ENCODE results near the gene NPAS3. TPM values are rescaled to one million over a fixed set of nuclear protein-coding genes. Genes with fewer than 3 reads are reported as not detected.

The NPAS3 gene
- total and polyA plus RNA-seq, 11 donors = 0.15 to 3.4 (median 0.92) TPM

DNA sequence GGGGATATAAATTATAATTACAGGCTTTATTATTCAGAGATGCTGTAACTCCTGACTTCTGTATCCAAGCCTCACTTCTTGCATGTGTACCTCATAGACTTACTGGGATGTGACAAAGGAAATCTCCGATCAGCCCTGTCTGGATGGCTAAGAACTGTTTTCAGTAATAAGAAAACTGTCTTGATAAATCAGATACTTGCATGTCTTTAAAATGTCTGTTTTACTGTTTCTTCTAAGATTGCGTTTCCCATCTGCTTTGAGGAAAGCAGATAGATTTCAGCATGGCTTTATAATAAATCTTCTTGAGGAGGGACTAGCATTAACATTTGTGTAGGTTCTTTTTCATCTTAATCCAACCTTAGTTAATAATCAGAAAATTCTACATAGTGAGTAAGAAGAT lies 616.3 kb downstream of the NPAS3 start:
- TF ChIP-seq POLR2A (IDR thresholded peaks at IDR 0.05) = no peak
- TF ChIP-seq, protein P1, sequence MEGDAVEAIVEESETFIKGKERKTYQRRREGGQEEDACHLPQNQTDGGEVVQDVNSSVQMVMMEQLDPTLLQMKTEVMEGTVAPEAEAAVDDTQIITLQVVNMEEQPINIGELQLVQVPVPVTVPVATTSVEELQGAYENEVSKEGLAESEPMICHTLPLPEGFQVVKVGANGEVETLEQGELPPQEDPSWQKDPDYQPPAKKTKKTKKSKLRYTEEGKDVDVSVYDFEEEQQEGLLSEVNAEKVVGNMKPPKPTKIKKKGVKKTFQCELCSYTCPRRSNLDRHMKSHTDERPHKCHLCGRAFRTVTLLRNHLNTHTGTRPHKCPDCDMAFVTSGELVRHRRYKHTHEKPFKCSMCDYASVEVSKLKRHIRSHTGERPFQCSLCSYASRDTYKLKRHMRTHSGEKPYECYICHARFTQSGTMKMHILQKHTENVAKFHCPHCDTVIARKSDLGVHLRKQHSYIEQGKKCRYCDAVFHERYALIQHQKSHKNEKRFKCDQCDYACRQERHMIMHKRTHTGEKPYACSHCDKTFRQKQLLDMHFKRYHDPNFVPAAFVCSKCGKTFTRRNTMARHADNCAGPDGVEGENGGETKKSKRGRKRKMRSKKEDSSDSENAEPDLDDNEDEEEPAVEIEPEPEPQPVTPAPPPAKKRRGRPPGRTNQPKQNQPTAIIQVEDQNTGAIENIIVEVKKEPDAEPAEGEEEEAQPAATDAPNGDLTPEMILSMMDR (IDR thresholded peaks at IDR 0.05) = no peak
- no peak for DNase-seq
- WGBS, 4 donors = 88 to 99% (median 92%) methylated on average over 2 of the region's 2 CpGs
- H3K36me3 ChIP-seq = no peaks in the 10 kb centered on the region
- ATAC-seq = no peak
- intact Hi-C loops (cut with DNase I) = loop anchor here in 1 of 10 donors (10.0 kb wide), 1 partner anchor 430 kb away; no protein-coding TSS in a partner anchor
- H3K4me1 ChIP-seq = peaks cover 0 to 3% (median 0%) of the 10 kb centered on the region in 12 donors
- no peak overlapping the region for H3K27ac ChIP-seq
- H3K4me3 ChIP-seq = no peak overlapping the region
- no peaks in the 10 kb centered on the region for H3K27me3 ChIP-seq
- H3K9me3 ChIP-seq = no peaks in the 10 kb centered on the region

- intact Hi-C loops (cut with DNase I) = loop anchor here in 1 of 10 donors (10.0 kb wide), 1 partner anchor 429 kb away; no protein-coding TSS in a partner anchor
- Histone ChIP-seq H3K27me3 (no peaks in the 10 kb centered on the region), H3K27ac (no peak overlapping the region), H3K4me3 (no peak overlapping the region), H3K36me3 (no peaks in the 10 kb centered on the region), H3K9me3 (no peaks in the 10 kb centered on the region), H3K4me1 (peaks cover 0 to 3% (median 0%) of the 10 kb centered on the region in 12 donors)
- no peak for ATAC-seq
- TF ChIP-seq POLR2A (IDR thresholded peaks at IDR 0.05) = no peak
- TF ChIP-seq, protein P1 (IDR thresholded peaks at IDR 0.05) = no peak
- WGBS, 4 donors = 64 to 70% (median 68%) methylated on average over 5 of the region's 5 CpGs
- no peak for DNase-seq
Measured at GRCh38 chr14:33555710-33556350, 617.2 kb downstream of the NPAS3 start.

DNA sequence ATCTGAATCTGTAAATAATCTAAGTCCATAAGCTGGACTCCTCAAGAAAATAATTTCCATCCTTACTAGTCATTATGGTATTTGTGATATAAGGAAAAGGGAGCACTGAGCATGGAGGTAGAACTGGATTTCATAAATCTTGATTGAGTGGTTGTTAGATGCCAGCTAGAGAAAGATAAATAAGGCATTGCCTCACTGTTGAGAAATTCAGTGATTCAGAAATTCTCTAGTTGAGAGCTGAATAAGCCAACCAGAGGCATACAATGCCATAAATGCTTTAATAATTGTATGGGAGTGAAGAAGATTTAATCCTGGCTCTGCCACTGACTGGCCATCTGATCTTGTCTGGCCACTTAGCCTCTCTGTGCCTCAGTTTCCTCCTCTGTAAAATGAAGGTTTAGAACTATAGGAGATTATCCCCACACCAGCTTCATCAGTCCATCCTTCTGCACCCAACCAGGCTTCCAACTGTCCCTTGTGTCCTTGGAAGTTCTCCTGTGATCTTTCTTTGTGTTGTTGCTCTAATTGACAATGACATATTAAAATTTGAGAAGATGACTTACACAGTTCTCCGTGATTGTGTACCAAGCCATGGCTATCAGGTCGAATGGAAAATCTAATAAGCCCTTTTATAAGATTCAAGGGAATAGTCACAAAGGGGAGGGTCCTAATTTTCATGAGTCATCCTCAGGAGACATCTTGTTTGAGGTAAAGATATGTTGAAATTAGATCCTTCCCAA lies 617.9 kb downstream of the NPAS3 start:
- H3K27me3 ChIP-seq = no peaks in the 10 kb centered on the region
- 93 to 96% (median 94%) methylated on average over 2 of the region's 2 CpGs for WGBS, 4 donors
- intact Hi-C loops (cut with DNase I) = loop anchor here in 1 of 10 donors (10.0 kb wide), 1 partner anchor 428 kb away; no protein-coding TSS in a partner anchor
- H3K4me1 ChIP-seq = peaks cover 0 to 3% (median 0%) of the 10 kb centered on the region in 12 donors
- H3K9me3 ChIP-seq = no peaks in the 10 kb centered on the region
- no peaks in the 10 kb centered on the region for H3K36me3 ChIP-seq
- no peak for TF ChIP-seq POLR2A (IDR thresholded peaks at IDR 0.05)
- TF ChIP-seq, protein P1 (IDR thresholded peaks at IDR 0.05) = no peak
- H3K4me3 ChIP-seq = no peak overlapping the region
- H3K27ac ChIP-seq = no peak overlapping the region
- no peak for ATAC-seq
- no peak for DNase-seq

DNA sequence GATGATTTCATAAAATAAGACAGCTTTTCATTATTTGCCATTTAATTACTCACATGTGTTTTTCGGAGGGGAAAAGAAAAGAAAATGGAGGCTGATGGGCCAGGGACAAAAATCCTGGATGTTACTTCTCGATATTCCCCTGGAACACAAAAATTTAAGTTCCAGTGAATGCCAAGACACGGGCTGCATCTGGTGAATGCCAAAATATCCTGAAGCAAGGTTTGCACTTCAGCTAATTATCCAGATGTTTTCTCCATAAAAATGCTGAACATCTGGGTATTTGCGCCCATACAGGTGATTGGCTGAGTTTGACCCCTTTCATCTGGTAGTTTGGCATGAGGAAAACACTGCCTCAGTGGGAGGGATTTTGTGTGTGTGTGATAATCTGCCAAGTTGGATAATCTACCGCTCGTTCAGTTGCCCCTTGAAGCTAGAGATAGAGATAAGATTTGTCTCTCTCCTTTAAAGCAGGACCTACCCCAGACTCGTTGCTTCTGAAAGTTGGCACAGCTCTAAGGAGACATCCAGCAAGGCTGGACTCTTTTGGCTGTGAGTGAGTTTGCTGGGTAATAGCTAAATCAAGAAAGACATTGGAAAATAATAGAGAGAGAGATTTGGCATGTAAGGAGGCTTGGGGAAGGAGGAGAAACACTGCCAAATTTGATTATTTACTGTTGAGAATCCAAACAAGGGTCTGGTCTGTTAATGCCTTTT lies 622.2 kb downstream of the NPAS3 start:
- no peak for DNase-seq
- no peaks in the 10 kb centered on the region for H3K36me3 ChIP-seq
- H3K27me3 ChIP-seq = no peaks in the 10 kb centered on the region
- intact Hi-C loops (cut with DNase I) = no loop called here
- no peaks in the 10 kb centered on the region for H3K9me3 ChIP-seq
- 68 to 76% (median 70%) methylated on average over 7 of the region's 7 CpGs for WGBS, 4 donors
- H3K4me1 ChIP-seq = peaks cover 0 to 4% (median 0%) of the 10 kb centered on the region in 12 donors
- TF ChIP-seq, protein P1 (IDR thresholded peaks at IDR 0.05) = no peak
- no peak for TF ChIP-seq POLR2A (IDR thresholded peaks at IDR 0.05)
- no peak overlapping the region for H3K27ac ChIP-seq
- ATAC-seq = no peak
- no peak overlapping the region for H3K4me3 ChIP-seq
